ENCODE results near the gene ZPLD1. TPM values are rescaled to one million over a fixed set of nuclear protein-coding genes. Genes with fewer than 3 reads are reported as not detected.

Gene ZPLD1
- total and polyA plus RNA-seq, 9 donors = 0.11 to 0.48 (median 0.27) TPM; not detected in 1

GRCh38 chr3:102394517-102394916 is 40.3 kb upstream of the ZPLD1 start:
- WGBS, 3 donors = 52 to 72% (median 68%) methylated on average over 1 of the region's 1 CpG
- Histone ChIP-seq H3K36me3 (no peaks in the 10 kb centered on the region), H3K4me1 (ENCODE audit: insufficient read depth) (no peaks in the 10 kb centered on the region), H3K27ac (no peak overlapping the region), H3K9me3 (no peaks in the 10 kb centered on the region), H3K27me3 (no peaks in the 10 kb centered on the region), H3K4me3 (no peak overlapping the region)
- DNase-seq = no peak
- intact Hi-C loops (cut with DNase I) = no loop called here
- no peak for TF ChIP-seq EP300 (IDR thresholded peaks at IDR 0.05)
- no peak for TF ChIP-seq POLR2A (IDR thresholded peaks at IDR 0.05)
- TF ChIP-seq, protein P1, sequence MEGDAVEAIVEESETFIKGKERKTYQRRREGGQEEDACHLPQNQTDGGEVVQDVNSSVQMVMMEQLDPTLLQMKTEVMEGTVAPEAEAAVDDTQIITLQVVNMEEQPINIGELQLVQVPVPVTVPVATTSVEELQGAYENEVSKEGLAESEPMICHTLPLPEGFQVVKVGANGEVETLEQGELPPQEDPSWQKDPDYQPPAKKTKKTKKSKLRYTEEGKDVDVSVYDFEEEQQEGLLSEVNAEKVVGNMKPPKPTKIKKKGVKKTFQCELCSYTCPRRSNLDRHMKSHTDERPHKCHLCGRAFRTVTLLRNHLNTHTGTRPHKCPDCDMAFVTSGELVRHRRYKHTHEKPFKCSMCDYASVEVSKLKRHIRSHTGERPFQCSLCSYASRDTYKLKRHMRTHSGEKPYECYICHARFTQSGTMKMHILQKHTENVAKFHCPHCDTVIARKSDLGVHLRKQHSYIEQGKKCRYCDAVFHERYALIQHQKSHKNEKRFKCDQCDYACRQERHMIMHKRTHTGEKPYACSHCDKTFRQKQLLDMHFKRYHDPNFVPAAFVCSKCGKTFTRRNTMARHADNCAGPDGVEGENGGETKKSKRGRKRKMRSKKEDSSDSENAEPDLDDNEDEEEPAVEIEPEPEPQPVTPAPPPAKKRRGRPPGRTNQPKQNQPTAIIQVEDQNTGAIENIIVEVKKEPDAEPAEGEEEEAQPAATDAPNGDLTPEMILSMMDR (IDR thresholded peaks at IDR 0.05) = no peak

DNA sequence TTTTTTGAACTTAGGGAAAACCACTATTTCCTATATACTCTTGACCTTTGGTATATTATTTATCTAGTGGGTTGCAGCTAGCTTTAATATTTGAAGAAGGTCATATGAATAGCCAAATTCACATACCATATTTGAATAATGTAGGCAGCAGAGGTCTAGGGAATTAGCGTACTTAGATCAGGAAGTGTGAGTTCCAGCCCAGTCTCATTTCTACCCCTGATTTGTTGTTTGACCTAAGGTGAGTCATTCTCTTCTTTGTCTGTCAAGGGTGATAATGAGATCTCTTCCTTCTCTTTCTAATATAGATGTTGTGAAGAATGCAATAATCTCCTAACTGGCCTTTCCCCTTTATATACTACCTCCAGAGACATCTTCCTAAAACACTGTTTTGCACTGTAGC is 36.6 kb upstream of the ZPLD1 start:
- WGBS, 3 donors = 90 to 96% (median 93%) methylated on average over 1 of the region's 1 CpG

DNA sequence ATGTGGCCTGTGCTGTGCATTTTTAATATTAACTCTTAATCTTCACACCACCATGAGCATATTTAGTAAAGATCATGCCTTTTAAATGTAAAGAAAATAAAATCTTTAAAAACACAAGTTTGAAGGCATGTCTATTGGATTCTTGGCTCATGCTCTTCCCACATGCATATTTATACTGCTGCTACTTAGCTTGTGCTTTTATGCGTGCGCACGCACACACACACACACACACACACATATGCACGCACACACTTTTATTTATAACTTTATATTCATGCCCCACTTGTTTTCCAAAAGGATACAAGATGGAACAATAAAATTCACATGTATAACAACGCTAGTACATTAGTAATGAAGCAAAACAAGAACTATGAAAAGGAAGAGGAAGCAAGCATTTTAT is 36.1 kb upstream of the ZPLD1 start:
- Histone ChIP-seq H3K36me3 (no peaks in the 10 kb centered on the region), H3K4me3 (no peak overlapping the region), H3K4me1 (ENCODE audit: insufficient read depth) (no peaks in the 10 kb centered on the region), H3K27me3 (no peaks in the 10 kb centered on the region), H3K9me3 (no peaks in the 10 kb centered on the region), H3K27ac (no peak overlapping the region)
- no peak for DNase-seq
- intact Hi-C loops (cut with DNase I) = no loop called here
- WGBS, 3 donors = 91 to 96% (median 94%) methylated on average over 5 of the region's 5 CpGs
- TF ChIP-seq, protein P1 (IDR thresholded peaks at IDR 0.05) = no peak
- TF ChIP-seq EP300 (IDR thresholded peaks at IDR 0.05) = no peak
- no peak for TF ChIP-seq POLR2A (IDR thresholded peaks at IDR 0.05)

More for the DNA sequence above, 36.6 kb upstream of the ZPLD1 start:
- Histone ChIP-seq H3K36me3 (no peaks in the 10 kb centered on the region), H3K4me3 (no peak overlapping the region), H3K4me1 (ENCODE audit: insufficient read depth) (no peaks in the 10 kb centered on the region), H3K27ac (no peak overlapping the region), H3K9me3 (no peaks in the 10 kb centered on the region), H3K27me3 (no peaks in the 10 kb centered on the region)
- intact Hi-C loops (cut with DNase I) = no loop called here
- TF ChIP-seq POLR2A (IDR thresholded peaks at IDR 0.05) = no peak
- TF ChIP-seq EP300 (IDR thresholded peaks at IDR 0.05) = no peak
- TF ChIP-seq, protein P1 (IDR thresholded peaks at IDR 0.05) = no peak
- no peak for DNase-seq

DNA sequence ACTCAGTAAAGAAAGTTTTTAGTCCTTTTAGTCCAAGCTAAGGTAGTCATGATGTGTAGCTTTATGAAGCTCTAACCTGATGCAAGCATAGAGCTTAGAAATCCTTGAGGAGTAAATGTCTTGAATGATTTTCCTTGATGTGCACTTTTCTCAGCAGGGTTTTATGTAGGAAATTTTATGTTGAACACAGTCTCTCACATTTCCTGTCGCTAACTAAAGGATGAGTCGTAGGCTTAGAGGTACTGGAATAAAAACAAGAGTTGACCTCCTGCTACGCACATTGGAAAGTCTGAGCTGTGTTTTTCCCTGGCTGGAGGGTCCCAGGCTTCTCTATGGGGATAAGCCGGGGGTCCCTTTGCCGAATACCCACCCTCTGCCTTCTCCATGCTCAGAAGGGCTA is 34.7 kb upstream of the ZPLD1 start:
- Histone ChIP-seq H3K9me3 (no peaks in the 10 kb centered on the region), H3K36me3 (no peaks in the 10 kb centered on the region), H3K4me1 (ENCODE audit: insufficient read depth) (no peaks in the 10 kb centered on the region), H3K27ac (no peak overlapping the region), H3K4me3 (no peak overlapping the region), H3K27me3 (no peaks in the 10 kb centered on the region)
- intact Hi-C loops (cut with DNase I) = no loop called here
- DNase-seq = no peak
- TF ChIP-seq, protein P1 (IDR thresholded peaks at IDR 0.05) = no peak
- TF ChIP-seq POLR2A (IDR thresholded peaks at IDR 0.05) (no peak), EP300 (IDR thresholded peaks at IDR 0.05) (no peak)
- WGBS, 3 donors = 84 to 94% (median 92%) methylated on average over 5 of the region's 5 CpGs

All from ovary (tissue), 9 donors.